ENCODE data around the gene GNAI2.

Gene GNAI2

GRCh38 chr3:50300681-50301254 is 64.8 kb downstream of the GNAI2 start:
- no peak for DNase-seq

GRCh38 chr3:50302095-50303012 is 66.3 kb downstream of the GNAI2 start:
- DNase-seq: no peak

- no peak for DNase-seq
These were observed 67.2 kb downstream of the GNAI2 start, which contains the start of gene HYAL1 for GRCh38 chr3:50303013-50303815. Gene HYAL1 (minus strand): TSS chr3:50303574. CDS start chr3:50302956, 618 bp downstream.

- DNase-seq: no peak
These were observed 68.6 kb downstream of the GNAI2 start for GRCh38 chr3:50304601-50305000.

All from CD4-positive, alpha-beta T cell treated with Interleukin-4 for 1 hour (primary cell).